Stomach smooth muscle (tissue), 2 donors: ENCODE data around the gene ZNF160.
"Not testable (repeated sequence)": the region's sequence is repeated elsewhere in the genome, so short reads cannot be mapped to it uniquely, and the experiment has no call there.

ENCODE experiments used
- H3K27ac ChIP-seq: one replicate; pipeline ENCODE4 v1.7.0; 2013; ENCODE audit warnings: mild to moderate bottlenecking, low read length, inconsistent platforms
- H3K27me3 ChIP-seq, 2 donors: one replicate each; pipeline ENCODE4 v1.7.0; 2013; ENCODE audit warnings: low read length in 2 of 2; ENCODE audit not compliant: insufficient read depth in 2 of 2, control insufficient read depth in 1 of 2
- H3K36me3 ChIP-seq, 2 donors: one replicate each; pipeline ENCODE4 v1.7.0; 2013; ENCODE audit warnings: low read length in 2 of 2; ENCODE audit not compliant: control insufficient read depth in 2 of 2, insufficient read depth in 2 of 2
- H3K4me1 ChIP-seq: one replicate; pipeline ENCODE4 v1.7.0; 2013; ENCODE audit warnings: low read length; ENCODE audit not compliant: control insufficient read depth, insufficient read depth
- H3K4me3 ChIP-seq, 2 donors: one replicate each; pipeline ENCODE4 v1.7.0; 2013; ENCODE audit warnings: low read length in 2 of 2
- H3K9ac ChIP-seq, 2 donors: one replicate each; pipeline ENCODE4 v1.7.0; 2013; ENCODE audit warnings: low read length in 2 of 2, mild to moderate bottlenecking in 1 of 2
- H3K9me3 ChIP-seq, 2 donors: one replicate each; pipeline ENCODE4 v1.7.0; 2013; ENCODE audit warnings: low read length in 2 of 2; ENCODE audit not compliant: control insufficient read depth in 2 of 2
- donor health status: healthy.
- donor health status: Pancreatic carcinoma.

Gene ZNF160

DNA sequence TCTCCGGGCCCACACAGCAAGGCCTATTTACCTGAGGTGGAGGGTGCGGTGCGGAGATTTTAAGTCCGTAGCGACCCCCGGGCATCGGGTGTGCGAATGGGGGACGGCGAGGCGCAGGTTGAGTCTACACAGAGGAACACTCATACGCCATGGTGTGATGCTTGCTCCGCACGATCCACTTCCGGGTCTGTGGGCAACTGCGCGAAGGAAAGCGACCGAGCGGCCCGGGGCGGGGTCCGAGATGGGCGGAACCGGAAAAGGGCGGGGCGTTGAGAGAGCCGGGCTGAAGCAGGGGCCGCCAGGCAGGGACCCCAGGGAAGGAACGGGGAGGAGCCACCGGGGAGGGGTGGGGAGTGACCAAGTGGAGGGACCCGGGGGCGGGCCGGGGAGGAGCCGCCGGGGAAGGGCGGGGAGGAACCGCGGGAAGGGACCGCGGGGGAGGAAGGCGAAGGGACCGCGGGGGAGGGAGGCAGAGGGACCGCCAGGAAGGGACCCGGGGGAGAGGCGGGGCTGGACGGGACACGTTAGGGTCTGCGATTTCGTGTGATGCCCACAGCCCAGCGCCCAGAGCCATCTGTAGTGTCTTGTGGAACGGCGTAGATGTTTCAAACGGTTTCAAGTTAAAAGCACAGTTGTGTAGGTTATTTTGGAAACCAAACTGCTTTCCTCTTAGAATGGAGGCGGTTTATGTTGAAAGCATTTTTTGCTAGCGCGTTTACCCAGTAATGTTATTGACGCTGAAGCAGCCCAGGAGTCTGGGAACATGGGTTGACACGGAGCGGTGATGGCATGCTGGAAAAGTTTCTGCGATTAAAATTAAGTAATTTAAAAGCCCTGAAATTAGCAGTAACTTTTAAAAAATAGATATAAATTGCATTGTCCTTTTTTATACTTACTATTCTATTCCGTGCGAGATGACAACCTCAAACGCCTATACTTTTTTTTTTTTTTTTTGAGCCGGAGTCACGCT is at the start of gene ZNF160:
Gene ZNF160, minus strand, starts transcription at position 189 of the 970 bp plus-strand sequence. CDS start 17,146 bp downstream, outside the sequence.
- Histone ChIP-seq H3K9ac (peak within 1 kb of the TSS; percentile 87 to 88), H3K27ac (peak within 1 kb of the TSS; percentile 81), H3K4me1 (peaks cover 12% of the 10 kb centered on the region), H3K9me3 (no peaks in the 10 kb centered on the region), H3K27me3 (no peaks in the 10 kb centered on the region), H3K36me3 (peaks cover 3% of the 10 kb centered on the region in 2 donors), H3K4me3 (peak within 1 kb of the TSS; percentile 75 to 97)

DNA sequence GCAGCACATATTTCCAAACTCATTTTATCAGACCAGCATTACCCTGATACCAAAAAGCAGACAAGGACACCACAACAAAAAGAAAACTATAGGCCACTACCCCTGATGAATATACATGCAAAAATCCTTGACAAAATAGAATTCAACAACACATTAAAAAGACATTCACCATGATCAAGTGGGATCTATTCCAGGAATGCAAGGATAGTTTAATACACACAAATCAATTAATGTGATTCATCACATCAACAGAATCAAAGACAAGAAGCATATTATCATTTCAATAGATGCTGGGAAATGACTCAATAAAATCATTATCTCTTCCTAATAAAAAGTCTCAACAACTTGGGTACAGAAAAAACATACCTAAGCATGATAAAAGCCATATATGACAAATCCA is 44.4 kb upstream of the ZNF160 start:
- Histone ChIP-seq H3K9me3 (peaks cover 8 to 14% of the 10 kb centered on the region in 2 donors), H3K36me3 (peaks cover 16 to 41% of the 10 kb centered on the region in 2 donors)

DNA sequence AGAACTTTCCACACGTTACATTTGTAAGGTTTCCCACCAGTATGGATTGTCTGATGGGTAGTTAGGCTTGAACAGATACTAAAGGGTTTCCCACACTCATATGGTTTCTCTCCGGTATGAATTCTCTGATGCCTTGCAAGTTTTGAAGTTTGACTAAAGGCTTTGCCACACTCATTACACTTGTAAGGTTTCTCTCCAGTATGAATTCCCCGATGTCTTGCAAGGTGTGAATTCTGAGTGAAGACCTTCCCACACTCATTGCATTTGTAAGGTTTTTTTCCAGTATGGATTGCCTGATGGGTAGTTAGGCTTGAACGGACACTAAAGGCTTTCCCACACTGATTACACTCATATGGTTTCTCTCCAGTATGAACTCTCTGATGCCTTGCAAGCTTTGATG is 37.1 kb upstream of the ZNF160 start:
- Histone ChIP-seq H3K9ac (no peak overlapping the region), H3K36me3 (peaks cover 14 to 25% of the 10 kb centered on the region in 2 donors), H3K27me3 (no peaks in the 10 kb centered on the region), H3K4me1 (no peaks in the 10 kb centered on the region), H3K4me3 (no peak overlapping the region), H3K9me3 (peaks cover 8 to 12% of the 10 kb centered on the region in 2 donors), H3K27ac (no peak overlapping the region)

More for the DNA sequence above, 44.4 kb upstream of the ZNF160 start:
- no peak overlapping the region for H3K9ac ChIP-seq
- H3K27me3 ChIP-seq, result no peaks in the 10 kb centered on the region
- no peak overlapping the region for H3K4me3 ChIP-seq
- H3K27ac ChIP-seq, result no peak overlapping the region
- no peaks in the 10 kb centered on the region for H3K4me1 ChIP-seq

DNA sequence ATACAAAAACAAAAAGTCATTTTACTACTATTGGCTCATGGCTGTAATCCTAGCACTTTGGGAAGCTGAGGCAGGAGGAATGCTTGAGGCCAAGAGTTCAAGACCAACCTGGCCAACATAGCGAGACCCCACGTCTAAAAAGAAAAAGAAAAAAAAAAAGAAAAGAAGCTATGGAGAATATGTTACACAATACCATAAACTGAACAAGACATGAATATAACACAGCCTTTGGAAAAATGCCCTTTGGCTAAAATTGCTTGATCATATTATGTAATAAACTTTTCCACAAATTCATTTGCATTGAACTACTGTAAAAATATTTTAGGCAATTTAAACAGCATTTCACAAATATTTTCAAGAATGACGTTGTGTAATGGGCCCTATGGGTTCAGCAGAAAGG is 33.2 kb upstream of the ZNF160 start:
- peaks cover 3 to 8% of the 10 kb centered on the region in 2 donors for H3K36me3 ChIP-seq
- no peaks in the 10 kb centered on the region for H3K27me3 ChIP-seq
- peaks cover 7% of the 10 kb centered on the region for H3K4me1 ChIP-seq
- H3K4me3 ChIP-seq, result no peak overlapping the region
- peaks cover 8 to 9% of the 10 kb centered on the region in 2 donors for H3K9me3 ChIP-seq
- H3K27ac ChIP-seq, result no peak overlapping the region
- no peak overlapping the region for H3K9ac ChIP-seq

DNA sequence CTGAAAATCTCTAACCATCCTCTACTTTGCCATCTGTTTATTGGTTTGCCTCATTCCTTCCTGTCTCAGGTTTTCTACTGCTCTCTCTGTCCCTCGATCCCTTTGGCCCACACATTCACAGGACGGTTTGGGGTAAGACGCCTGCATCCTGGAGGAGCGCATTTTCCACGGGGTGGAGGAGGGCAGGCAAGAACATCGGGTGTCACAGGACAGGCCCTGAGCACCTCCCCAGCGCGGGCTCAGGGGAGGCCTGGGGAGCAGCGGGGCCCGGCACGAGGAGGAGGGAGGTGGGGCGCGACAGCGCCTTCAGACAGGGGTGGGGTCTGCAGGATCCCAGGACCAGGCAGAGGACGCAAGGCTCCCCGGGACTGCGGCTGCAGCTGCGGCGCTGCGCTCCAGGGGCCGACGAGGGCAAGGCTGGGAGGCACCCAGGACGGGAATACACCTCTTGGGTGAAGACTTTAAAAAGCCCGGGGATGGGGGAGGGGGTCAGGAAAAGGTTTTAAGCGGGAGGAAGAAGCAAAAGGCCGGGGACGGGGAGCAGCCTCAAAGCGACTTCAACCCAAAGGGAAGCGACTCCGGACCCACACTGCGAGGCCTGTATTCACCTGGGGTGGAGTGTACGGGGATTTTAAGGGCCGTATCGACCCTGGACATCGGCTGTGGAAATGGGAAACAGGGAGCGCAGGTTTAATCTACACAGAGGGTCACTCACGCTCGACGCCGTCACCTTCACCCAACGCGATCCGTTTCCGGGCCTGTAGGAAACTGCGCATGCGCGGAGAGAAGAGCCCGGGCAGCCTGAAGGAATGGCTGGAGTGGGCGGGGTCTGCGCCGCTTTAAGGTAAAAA is 29.1 kb upstream of the ZNF160 start, which contains the start of gene ZNF415:
Gene ZNF415, minus strand, starts transcription at position 770 of the 851 bp plus-strand sequence. CDS start 10,234 bp downstream, outside the sequence.
- Histone ChIP-seq H3K27me3 (no peaks in the 10 kb centered on the region), H3K9ac (peak within 1 kb of the TSS; percentile 76 to 82), H3K27ac (peak within 1 kb of the TSS; percentile 55), H3K4me3 (peak within 1 kb of the TSS; percentile 75 to 84), H3K9me3 (no peaks in the 10 kb centered on the region), H3K36me3 (peaks cover 0 to 3% of the 10 kb centered on the region in 2 donors), H3K4me1 (peaks cover 12% of the 10 kb centered on the region)

DNA sequence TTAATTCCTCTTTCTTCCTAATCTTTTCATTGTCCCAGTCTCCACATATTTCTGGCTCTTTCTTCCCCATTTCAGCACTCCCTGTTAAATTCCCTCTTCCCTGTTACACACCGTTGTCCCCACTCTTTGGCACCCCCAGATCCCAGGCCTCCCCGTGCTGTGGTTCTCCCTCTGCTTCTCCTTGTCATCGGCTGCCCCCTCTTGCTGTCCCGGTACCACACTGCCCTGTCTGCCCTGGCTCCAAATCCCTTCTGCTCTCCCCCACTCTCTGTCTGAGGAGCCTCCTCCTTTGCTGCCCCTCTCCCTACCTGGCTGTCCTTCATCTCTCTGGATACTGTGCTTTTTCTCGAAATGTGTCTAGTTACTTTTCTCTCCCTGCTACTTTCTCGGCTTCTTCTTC is 28.5 kb upstream of the ZNF160 start:
- Histone ChIP-seq H3K27ac (no peak overlapping the region), H3K4me1 (peaks cover 12% of the 10 kb centered on the region), H3K27me3 (no peaks in the 10 kb centered on the region), H3K9ac (peak overlapping the region; percentile 76 to 82), H3K4me3 (peak overlapping the region; percentile 75 to 84), H3K36me3 (peaks cover 0 to 3% of the 10 kb centered on the region in 2 donors), H3K9me3 (no peaks in the 10 kb centered on the region)

DNA sequence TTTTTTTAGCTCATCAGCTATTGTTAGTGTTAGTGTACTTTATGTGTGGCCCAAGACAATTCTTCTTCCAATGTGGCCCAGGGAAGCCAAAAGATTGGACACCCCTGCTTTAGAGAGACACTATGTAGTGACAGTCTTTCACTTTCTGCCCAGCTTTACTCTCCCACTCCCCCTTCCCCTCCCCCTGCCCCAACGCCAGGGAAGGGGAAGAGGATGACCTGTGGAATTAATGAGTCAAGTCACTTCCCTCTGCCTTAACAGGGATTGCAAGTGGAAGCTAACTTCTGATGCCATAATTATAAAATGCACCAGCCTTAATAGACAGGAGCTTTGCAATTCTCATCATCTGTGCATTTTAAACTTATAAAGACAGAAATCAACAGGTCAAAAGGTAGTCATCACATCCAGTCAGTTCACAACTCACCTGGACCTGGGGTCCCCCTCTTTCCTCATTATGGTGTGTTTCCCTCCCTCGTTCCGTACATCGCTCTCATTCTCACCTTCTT is 27.9 kb upstream of the ZNF160 start:
- Histone ChIP-seq H3K4me1 (peaks cover 12% of the 10 kb centered on the region), H3K9ac (no peak overlapping the region), H3K27ac (no peak overlapping the region), H3K36me3 (peaks cover 0 to 3% of the 10 kb centered on the region in 2 donors), H3K9me3 (no peaks in the 10 kb centered on the region), H3K4me3 (no peak overlapping the region), H3K27me3 (no peaks in the 10 kb centered on the region)

DNA sequence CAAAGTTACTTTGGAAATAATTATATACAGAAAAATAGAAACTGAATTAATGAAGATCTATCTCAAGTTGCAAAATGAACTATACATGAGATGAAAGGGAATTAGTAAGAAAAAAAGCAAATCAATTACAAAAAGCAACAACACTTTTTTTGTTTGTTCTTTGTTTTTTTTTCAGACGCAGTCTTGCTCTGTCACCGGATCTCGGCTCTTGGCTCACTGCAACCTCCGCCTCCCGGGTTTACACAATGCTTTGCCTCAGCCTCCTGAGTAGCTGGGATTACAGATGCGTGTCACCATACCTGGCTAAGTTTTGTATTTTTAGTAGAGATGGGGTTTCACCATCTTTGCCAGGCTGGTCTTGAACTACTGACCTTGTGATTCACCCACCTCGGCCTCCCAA is 27.3 kb upstream of the ZNF160 start:
- peaks cover 0 to 3% of the 10 kb centered on the region in 2 donors for H3K36me3 ChIP-seq

DNA sequence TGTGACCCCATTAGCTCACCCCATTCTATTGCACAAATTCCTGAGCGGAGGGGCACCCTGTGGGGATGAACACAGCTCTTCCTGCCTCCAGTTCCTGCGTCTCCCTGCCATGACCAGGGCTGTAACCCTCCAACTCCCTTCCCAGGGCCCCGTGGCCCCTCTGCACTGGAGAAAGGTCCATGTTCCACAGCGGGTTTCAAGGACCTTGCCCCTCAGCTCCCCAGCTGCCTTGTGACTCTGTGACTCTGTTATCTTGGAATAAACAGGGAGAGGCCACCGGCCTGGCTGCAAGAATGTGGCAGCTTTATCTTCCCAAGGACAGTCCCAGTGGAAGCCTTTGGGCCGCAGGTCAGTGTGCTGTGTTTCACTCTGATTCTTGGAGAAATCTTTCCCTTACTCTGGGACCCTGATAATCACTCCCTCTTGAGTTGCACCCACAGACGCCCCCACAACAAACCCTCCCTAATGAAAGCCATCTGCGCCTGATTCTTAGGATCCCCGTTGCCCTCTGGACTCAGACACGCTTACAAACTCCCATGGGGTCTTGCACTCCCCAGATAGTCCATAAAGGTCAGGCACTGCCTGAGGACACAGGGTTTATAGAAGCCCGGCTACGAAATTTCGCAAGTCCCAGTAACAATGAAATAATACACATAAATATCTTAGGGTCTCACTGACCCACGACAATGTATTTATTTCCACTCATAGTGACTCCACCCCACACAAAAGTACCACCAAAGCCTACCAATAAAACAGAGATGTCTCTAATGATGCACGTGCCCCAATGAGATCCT is 23.7 kb upstream of the ZNF160 start:
- H3K4me1 ChIP-seq, H3K27me3 ChIP-seq, H3K9me3 ChIP-seq, H3K9ac ChIP-seq, H3K27ac ChIP-seq, H3K36me3 ChIP-seq, H3K4me3 ChIP-seq: not testable (repeated sequence)

More for the DNA sequence above, 27.3 kb upstream of the ZNF160 start:
- Histone ChIP-seq H3K9me3 (no peaks in the 10 kb centered on the region), H3K4me1 (peaks cover 12% of the 10 kb centered on the region), H3K27me3 (no peaks in the 10 kb centered on the region), H3K4me3 (no peak overlapping the region), H3K27ac (no peak overlapping the region), H3K9ac (no peak overlapping the region)

DNA sequence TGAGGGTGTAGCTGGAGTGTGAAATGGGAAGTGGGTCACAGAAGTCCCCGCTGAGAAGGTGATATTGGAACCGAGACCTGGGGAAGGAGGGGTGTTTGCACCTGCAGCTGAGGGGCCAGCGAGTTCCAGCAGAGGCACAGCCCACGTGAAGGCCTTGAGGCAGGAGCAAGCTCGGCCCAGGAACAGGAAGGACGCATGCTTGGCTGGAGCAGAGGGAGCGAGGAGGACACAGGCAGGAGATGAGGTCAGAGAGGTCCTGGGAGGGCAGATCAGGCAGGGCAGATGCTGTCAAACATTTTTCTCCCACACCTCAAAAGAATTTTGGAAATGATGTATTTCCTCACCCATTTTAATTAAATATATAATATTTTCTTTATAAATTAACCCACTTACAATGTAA is 20.2 kb upstream of the ZNF160 start:
- Histone ChIP-seq H3K9ac (no peak overlapping the region), H3K36me3 (peaks cover 6 to 8% of the 10 kb centered on the region in 2 donors), H3K27me3 (no peaks in the 10 kb centered on the region), H3K4me3 (no peak overlapping the region), H3K9me3 (no peaks in the 10 kb centered on the region), H3K27ac (no peak overlapping the region), H3K4me1 (no peaks in the 10 kb centered on the region)
